ENCODE data around the gene DPP10.
"Not testable (repeated sequence)": the region's sequence is repeated elsewhere in the genome, so short reads cannot be mapped to it uniquely, and the experiment has no call there.

The DPP10 gene

DNA sequence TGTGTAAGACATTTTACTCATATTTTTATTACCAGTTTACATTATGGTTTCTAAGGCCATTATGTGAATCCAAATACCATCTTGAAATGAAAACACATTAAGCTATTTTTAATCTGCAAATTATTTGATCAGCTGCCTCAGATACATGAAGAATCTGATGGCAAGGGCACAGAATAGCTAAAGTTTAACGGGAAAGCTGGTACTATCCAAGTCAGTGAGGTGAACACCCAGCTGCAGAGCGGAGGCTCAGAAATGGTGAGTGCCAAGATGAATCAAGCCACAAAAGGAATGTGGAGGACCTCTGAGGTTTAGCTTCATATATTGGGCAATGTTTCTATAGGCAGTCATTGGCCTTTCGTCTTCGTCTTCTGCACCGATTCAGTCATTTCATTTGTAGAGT, 75.1 kb downstream of the DPP10 start:
- DNase-seq: no peak

DNA sequence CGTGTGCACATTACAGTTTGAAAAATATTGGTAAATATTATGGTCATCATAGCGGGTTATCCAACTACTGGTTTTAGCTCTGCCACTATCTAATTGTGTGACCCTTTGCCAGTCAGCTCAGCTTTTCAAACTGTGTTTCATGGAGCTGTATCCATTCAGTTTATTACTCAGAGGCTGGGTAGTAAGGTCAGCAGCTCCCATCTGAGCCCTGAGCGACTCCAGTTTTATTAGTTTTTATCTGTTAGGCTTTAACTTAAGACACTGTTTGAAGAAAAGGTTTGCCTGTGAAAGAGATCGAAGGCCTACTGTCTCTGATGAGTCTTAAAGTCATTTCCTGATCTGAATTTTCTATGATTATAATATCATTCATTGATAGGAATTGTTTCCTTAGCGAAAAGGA, 76.3 kb downstream of the DPP10 start:
- DNase-seq: no peak

DNA sequence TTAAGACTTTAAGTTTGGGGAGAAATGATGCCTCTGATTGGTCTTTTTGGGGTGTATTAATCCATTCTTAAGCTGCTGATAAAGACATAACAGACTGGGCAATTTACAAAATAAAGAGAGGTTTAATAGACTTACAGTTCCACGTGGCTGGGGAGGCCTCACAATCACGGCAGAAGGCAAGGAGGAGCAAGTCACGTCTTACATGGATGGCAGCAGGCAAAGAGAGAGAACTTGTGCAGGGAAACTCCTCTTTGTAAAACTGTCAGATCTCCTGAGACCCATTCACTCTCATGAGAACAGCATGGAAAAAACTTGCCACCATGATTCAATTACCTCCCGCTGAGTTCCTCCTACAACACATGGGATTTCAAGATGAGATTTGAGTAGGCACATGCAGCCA, 80.2 kb downstream of the DPP10 start:
- not testable (repeated sequence) for DNase-seq

DNA sequence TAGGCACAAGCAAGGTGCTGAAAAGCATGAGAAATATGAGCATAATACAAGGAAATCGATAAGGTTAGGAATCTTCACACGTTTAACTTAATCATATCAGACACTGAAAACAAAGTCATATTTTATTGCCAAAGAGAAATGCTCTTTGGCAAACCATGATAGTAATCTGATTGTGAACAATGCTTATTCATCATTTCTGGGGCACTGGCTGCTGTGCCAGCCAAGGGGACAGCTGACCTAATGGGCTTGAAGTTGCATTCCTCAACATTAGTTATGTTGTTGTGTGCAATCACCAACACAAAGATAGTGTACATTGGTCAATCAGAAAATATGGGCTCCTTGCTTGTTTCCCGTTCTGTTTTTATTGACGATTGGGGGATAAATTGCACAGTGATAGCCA, 83.5 kb downstream of the DPP10 start:
- DNase-seq: no peak

DNA sequence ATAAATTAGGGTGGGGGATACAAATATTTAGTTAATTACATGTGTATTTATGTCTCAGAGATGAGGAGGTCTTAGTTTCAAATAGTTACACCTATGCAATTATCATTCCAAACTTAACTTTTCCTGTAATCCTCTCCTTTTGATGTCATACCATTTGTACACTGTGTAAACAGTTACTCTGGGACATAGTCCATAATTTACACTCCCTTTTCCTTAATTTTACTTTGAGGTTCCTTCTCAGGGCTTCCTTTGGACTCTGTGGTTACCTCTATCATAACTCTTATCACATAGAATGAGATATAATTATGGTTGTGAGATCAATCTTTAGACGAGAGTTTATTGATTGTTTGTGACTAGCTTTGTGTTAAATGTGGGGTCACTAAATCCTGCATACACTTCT, 84.4 kb downstream of the DPP10 start:
- no peak for DNase-seq

DNA sequence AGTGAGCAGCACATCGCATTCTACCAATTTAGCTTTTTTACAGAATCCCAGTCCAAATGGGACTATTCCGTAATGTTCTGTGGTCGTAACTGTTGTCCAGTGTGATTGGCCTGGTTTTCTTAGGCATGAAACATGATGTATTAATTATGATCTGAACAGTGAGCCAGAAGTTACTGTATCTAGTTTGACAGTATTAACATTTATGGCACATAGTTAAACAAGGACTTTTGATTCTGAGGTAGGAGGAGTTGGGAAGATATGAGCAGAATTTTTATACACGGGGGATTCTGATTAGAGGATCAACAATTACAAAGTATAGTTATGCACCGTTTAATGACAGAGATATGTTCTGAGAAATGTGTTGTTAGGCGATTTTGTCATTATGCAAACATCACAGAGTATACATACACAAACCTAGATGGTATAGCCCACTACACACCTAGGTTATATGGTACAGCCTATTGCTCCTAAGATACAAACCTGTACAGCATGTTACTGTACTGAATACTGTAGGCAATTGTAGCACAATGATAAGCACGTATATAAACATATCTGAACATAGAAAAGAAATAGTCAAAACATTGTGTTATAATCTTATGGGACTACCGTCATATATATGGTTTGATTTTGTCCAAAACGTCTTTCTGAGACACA, 85.0 kb downstream of the DPP10 start:
- DNase-seq: no peak

DNA sequence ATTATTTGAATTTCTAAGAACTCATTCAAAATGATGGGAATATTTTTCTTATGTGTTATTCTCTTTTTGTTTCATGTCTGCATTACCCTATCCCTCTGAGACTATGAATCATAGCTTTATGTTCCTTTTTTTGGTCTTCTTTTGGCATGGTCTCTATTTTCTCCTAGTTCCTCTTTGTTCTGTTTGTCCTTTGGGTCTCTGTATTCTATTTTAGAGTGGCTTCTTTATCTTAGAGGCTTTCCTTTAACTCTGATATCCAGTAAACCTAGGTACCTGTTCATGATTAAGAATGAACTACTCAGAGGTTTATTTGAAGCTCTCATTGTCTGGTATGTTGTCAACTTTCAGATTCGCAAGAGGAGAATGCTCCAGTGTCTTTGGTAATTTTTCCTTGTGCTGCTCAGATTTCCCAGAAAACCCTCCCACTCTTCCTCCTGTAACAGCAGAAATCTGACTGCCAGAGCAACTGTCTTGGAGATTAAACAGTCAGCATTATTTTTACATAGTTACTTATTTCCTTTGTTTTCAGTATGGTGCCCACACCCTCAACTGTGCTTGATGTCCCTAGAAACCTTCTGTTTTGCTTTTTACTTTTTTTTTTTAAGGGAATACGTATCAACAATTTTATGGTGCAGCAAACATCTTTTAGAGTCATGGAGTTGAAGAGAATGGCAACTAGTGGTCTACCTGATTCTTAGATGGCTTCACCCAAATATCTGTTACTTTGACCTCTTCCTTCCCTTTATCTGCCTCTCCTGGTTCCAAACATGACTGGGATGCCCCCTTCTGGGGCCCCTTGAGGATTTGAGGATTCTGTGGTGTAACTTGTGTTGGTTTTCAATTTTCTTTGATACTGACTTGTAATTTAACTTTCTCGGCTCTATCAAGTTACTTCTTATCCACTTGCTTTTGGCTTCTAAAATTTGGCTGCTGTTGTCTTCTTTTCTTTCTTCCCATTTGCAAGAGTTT, 92.0 kb downstream of the DPP10 start:
- DNase-seq: no peak

DNA sequence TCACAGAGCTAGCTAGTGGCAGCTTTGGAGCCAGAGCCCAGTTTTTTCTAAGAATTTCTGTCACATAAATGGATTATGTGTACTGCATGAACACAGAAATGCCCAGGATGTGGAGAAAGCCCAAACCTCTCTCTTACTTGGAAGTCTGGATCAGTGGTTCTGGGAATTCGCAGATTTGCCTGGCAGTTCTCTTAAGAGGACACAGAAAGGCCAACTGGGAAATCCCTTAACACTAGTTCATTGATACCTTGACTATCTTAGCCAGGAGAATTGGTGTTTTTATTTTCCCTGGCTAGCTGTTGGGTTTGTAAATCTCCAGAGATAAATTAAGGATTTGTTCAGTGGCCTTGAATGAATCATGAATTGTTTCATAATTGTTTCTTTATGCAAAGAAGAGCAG, 95.3 kb downstream of the DPP10 start:
- DNase-seq: no peak

DNA sequence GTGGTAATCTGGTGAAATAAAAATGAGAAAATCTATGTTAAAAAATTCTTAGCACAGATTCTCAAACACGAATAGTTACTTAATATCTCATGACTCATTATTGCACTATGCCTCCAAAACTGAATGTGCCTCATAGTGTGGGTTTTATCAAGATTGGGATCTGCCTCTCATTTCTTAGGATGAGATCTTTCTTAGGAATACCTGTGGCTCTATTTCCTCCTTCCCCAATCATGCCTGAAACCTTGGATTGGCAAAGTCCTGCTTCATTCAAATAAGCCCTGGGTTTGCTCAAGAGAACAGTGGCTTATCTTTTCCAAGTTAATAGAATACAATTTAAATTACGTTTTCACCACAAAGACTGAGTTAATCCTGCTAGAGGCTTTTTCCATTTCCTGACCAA, 100.3 kb downstream of the DPP10 start:
- no peak for DNase-seq

DNA sequence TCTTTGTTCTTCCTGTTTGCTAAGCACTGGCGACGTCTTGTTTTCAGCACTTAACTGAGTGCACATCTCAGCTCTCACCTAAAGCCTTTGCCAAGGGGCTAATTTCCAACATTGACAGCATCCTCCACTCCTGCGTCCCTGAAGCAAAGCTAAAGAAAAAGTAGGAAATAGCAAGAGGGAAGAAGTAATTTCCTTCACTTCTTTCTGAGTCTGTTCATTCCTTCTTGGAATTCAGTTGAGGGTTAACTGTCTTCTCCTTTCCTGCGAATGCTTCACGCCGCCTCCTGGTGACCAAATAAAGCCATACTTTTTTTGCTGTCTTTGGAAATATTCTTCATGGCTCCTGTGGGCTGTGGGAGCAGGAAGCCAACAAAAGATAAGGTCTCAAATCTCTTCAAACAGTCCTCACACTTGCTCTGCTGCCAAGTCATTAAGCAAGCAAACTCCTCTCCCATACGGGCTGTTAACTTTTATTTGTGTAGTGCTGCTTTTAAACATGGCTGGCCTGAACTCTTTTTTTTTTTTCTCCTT, 100.9 kb downstream of the DPP10 start:
- DNase-seq: no peak

DNA sequence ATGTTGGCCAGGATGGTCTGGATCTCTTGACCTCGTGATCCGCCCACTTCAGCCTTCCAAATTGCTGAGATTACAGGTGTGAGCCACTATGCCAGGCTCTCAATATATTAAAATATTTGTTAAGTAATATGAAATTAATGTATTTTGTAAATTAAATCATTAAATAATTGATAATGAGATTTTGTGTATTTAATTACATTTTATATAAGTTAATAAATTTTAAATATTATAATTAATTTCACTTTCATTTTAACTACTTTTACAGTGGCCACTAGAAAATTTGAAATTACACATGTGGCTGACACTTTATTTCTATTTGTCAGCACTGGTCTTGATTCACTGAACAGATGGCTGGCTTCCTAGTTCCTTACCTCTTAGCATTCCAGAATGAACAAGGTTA, 102.6 kb downstream of the DPP10 start:
- DNase-seq: no peak

DNA sequence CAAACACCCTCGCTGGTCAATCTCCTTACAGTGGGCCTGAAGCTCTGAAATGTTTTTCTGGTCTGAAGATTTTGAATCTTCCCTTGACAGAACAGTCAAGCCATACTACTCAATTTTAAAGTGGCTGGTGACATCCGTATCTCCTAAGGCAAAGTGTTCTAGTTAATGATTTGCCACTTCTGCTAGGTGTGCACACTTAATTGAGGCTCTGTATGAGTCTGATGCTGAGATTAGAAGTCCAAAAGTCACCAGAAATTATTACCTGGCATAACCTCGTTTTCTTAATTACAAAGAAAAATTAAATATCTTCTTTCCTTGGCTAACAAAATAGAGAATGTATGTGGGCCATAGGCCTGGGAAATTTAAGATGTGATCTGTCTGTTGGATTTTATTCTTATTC, 104.1 kb downstream of the DPP10 start:
- DNase-seq: no peak

DNA sequence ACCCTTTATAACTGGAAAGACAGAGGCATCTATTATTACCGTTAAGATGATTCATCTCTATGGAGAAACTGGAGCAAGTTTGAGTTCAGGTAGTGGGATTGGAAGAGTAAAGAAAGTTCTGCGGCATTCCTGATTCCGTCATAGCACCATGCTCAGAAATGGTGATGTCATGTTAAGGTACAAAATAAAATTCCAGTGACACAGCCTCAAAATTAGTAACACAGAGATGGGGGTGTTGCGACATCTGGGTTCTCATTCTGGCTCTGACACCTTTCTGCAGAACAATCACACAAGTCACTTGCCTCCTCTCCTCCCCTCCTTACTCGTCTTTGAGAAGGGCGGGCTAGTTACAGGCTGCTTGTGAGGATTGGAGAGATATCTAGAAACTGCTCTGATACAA, 105.7 kb downstream of the DPP10 start:
- no peak for DNase-seq

DNA sequence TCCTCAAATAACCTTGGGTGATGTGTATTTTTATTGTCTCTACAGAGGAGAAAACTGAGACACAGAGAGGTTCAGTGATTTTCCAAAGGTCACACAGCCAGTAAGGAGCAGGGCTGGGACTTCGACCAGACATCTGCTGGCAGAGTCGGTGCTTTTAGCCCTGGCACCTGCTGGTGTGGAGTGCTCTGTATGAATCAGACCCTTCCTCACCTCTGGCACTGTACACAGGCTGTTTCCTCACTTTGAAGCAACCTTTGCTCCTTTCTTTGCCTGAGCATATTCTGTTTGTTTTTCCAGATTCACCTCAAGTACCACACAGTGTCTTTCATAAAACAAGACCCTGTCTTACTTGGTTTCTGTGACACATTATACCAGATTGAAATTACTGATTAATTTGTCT, 107.9 kb downstream of the DPP10 start:
- no peak for DNase-seq

DNA sequence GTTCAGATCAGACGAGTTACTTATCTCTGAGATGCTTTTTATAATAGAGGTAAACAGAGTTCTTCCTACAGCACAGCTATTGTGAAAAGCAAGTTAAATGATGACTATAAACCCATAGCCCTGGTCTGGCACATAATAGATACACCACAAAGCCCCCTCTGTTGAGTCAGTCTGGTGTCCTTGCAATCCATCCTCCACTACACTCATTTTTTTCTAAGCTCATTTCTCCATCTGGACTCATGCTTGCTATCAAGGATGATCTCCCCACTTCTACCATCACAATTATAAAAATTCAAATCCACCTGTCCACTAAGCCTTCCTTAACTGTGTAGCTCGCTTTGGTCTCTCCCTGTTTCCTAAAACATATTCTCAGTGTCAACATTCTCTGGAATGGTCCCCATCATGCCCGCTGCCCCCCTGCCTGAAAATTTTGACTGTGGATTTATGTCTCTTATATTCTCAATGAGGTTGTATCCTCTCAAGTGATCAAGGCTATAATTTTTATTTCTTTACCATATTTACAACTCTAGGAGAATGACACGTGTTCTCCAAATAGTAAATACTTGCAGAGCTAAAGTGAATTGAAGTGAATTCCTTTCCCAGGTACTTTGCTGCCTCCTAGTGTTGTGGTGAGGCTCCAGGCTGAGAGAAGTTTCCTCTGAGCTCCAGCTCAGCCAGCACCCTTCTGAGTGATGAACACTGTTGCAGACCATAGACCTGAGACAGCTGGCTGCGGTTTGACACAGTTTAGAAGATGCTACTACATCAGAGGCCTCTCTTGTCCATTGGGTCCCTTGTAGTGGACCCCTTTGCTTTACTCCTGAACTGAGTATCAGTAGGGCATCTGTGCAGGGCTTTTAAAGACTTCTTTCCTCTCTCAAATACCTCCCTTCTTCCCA, 108.7 kb downstream of the DPP10 start:
- peak; percentile 36 for DNase-seq

DNA sequence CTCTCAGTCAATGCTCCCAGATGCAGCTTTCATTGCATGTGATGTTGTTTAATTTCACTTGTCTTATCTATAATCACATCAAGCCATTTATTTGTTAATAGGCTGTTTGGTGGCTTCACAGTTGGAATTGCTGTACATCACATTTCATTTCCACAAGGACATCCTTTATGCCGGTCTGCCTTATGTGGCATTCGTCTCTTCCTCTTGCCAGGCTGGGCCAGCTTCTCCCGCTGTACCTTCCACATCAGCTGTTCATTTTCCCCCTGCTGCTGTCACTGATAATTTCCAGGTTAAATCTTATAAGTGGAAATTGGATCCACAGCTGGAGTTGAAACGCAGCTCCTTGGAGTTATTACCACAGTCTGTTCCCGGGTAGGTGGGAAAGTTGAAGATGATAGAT, 110.6 kb downstream of the DPP10 start:
- DNase-seq: no peak

DNA sequence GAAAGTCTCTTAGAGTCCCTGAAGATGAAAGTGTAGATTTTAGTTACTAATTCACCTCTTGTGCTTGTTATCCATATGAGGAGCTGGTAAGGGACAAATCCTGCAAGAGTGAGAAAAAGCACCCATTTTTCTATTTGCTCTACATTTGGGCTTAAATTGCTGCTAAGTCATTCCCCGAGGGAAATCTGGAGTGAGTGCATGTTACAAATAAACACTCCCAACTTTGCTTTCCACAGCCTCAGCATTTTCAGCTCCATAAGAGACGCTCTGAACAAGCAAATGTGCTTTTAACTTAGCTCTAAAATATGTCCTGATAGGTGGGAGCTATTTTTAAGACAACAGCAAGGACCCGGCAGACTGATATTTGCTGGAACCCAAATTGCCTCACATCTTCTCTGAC, 126.7 kb downstream of the DPP10 start:
- no peak for DNase-seq

DNA sequence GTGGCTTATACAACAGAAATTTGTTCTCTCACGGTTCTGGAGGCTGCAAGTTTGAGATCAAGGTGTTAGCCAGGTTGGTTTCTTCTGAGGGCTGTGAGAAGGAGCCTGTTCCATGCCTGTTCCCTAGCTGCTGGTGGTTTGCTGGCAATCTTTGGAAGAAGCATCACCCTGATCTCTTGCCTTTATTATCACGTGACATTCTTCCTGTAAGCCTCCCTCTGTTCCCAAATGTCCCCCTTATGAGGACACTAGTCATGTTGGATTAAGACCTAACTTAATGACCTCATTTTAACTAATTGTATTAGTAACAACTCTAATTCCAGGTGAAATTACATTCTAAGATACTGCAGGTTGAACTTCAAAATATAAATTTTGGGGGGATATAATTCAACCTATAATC, 135.2 kb downstream of the DPP10 start:
- no peak for DNase-seq

DNA sequence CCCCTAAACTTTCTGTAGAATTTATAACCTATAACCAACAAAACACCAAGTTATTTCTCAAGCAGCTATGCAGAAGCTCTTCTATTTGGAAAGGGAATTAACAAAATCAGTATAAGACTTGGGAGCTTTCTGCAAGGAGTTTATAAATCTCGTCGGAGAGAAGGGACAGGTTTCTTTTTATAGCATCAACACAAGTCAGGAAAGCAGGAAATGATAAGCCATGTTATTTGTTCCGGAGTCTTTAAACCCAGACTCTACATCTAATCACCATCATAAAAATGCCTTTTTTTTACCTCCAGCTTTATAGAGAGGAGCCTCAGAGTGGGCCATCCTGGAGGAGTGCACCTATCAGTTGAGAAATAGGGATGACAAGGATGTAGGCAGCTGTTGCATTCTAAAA, 137.1 kb downstream of the DPP10 start:
- DNase-seq: no peak

DNA sequence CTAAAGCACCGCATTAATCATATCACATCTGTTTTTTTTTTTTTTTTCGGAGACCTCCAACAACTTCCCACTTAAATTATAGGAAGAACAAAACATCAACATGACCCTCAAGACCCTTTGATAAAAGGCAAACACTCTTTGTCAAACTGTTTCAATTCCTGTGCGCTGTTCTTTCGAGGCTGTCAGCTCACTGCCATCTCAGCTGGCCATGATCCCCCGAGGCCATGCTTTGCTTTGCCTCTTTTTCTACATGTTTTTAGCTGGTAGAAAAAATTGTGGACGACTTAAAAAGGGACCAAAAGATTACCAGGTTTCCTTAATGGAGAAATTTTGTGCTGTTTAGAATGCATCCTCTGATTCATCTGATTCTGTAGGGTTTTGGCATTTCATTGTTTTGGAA, 138.2 kb downstream of the DPP10 start:
- no peak for DNase-seq

DNA sequence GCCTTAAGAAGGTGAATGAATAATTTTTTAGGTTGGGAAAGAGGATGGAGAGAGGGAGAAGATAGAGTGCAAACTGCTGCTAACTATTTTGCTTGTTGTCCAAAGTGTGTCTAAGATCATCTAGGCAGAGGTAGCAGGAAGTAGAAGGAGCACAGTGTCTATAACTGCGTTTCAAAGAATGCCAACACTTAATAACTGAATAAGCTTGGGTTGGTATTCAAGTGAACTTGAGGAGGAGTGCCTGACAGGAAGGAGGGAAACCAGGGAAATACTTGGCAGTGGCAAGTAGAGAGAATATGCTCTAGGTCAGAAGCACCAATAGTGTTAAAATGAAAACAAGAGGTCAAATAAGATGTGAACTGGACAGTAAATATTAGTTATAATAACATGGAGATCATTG, 155.9 kb downstream of the DPP10 start:
- no peak for DNase-seq

DNA sequence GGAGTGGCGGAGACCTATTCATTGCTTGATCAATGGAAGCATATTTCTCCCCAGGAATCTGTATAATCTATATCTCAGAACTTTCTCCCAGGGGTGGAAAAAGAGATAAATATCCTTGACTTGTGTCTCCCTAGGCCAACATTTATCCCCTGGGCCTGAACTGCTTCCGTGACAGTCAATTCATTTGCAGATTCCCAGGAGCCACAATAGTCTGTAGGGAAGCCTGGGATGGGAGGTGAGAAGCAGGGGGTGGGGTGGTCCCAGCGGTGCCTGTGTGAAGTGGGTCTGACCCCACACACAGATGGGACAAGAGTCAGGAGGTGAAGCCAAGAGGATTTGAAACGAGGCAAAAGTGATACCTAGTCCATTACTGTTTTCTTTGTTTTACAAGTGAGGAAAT, 166.8 kb downstream of the DPP10 start:
- DNase-seq: no peak

DNA sequence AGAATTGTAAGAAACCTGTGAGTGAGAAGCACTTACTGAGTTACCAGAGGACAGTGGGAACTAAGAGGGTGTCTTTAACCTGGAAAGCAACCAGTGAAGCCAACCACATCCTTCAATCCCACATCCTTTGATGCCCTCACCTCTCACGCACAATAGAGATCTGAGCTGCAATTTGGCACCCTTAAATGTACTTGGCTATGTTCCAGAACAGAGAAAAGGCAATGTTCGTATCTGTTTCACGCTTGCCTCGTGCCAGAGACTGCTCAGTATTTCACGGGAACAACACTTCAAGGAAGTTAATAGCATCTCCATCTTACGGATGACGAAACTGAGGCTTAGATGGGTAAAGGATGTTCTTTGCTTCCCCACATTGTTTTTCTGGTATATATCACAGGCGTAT, 167.4 kb downstream of the DPP10 start:
- peak; percentile 69 for DNase-seq

All from NCI-H1105 (cell line).